Neural progenitor cell (in vitro differentiated cells): Measurements from ENCODE around the gene UBE2O. TPM values are rescaled to one million over a fixed set of nuclear protein-coding genes. Genes with fewer than 3 reads are reported as not detected.

Source experiments
- DNase-seq: peaks from one replicate; pipeline ENCODE4 v3.0.0-alpha.2; 2016; ENCODE audit warnings: low spot score
- H2AFZ ChIP-seq: fragments of 200-600 bp; sonication (generic); replicated peaks from 2 replicates; pipeline ENCODE4 v1.6.1; 2016; ENCODE audit warnings: antibody characterized with exemption
- H3F3A ChIP-seq: fragments of 200-600 bp; sonication (generic); 2 replicates; pipeline ENCODE4 v1.6.1; 2016; ENCODE audit warnings: antibody characterized with exemption, low read depth
- H3K27ac ChIP-seq: fragments of 200-600 bp; sonication (generic); 2 replicates; pipeline ENCODE4 v1.5.1; 2016; ENCODE audit warnings: mild to moderate bottlenecking
- H3K27me3 ChIP-seq: fragments of 200-600 bp; sonication (generic); 2 replicates; pipeline ENCODE4 v1.6.1; 2016; ENCODE audit warnings: mild to moderate bottlenecking, moderate library complexity
- H3K36me3 ChIP-seq: fragments of 200-600 bp; sonication (generic); 2 replicates; pipeline ENCODE4 v1.5.1; 2016
- H3K4me1 ChIP-seq: fragments of 200-600 bp; sonication (generic); 2 replicates; pipeline ENCODE4 v1.6.1; 2016; ENCODE audit warnings: mixed run types
- H3K4me2 ChIP-seq: fragments of 200-600 bp; sonication (generic); 2 replicates; pipeline ENCODE4 v1.6.1; 2016
- H3K4me3 ChIP-seq: fragments of 200-600 bp; sonication (generic); 2 replicates; pipeline ENCODE4 v1.5.1; 2016
- H3K79me2 ChIP-seq: fragments of 200-600 bp; sonication (generic); 2 replicates; pipeline ENCODE4 v1.6.1; 2016; ENCODE audit warnings: low read depth
- H3K9ac ChIP-seq: fragments of 200-600 bp; sonication (generic); 2 replicates; pipeline ENCODE4 v1.6.1; 2016
- H3K9me3 ChIP-seq: fragments of 200-600 bp; sonication (generic); 2 replicates; pipeline ENCODE4 v1.5.1; 2016; ENCODE audit warnings: low read depth
- H4K20me1 ChIP-seq: fragments of 200-600 bp; sonication (generic); 2 replicates; pipeline ENCODE4 v1.6.1; 2016; ENCODE audit warnings: low read depth
- H3K27ac Mint-ChIP-seq: 3 replicates; pipeline ENCODE4 v1.8.0; 2021; ENCODE audit warnings: mixed read lengths
- H3K27me3 Mint-ChIP-seq: 2 replicates; pipeline ENCODE4 v1.8.0; 2022; ENCODE audit warnings: low read depth, mild to moderate bottlenecking, inconsistent platforms, moderate library complexity, mixed read lengths; ENCODE audit not compliant: insufficient read depth
- H3K36me3 Mint-ChIP-seq: 3 replicates; pipeline ENCODE4 v1.8.0; 2021; ENCODE audit warnings: mixed read lengths
- H3K4me1 Mint-ChIP-seq: 3 replicates; pipeline ENCODE4 v1.8.0; 2021; ENCODE audit warnings: mixed read lengths
- H3K4me3 Mint-ChIP-seq: 3 replicates; pipeline ENCODE4 v1.8.0; 2021; ENCODE audit warnings: mild to moderate bottlenecking, moderate library complexity, mixed read lengths
- H3K9me3 Mint-ChIP-seq: 3 replicates; pipeline ENCODE4 v1.8.0; 2020; ENCODE audit warnings: mixed read lengths
- EZH2 ChIP-seq: fragments of 200-600 bp; sonication (generic); IDR thresholded peaks from 2 replicates; pipeline ENCODE4 v1.6.1; 2017; ENCODE audit warnings: antibody characterized with exemption, mild to moderate bottlenecking, moderate library complexity
- EZH2phosphoT487 ChIP-seq: fragments of 200-600 bp; sonication (generic); IDR thresholded peaks from 2 replicates; pipeline ENCODE4 v1.6.1; 2017; ENCODE audit warnings: antibody characterized with exemption
- total RNA-seq: library from RNA; depleted of rRNA; stranded (reverse); fragments of >200 nt; gene quantifications from 2 replicates; pipeline ENCODE4 v1.2.3, GENCODE V29; 2015; ENCODE audit warnings: low replicate concordance
- TF ChIP-seq, protein P1 (sequence below): fragments of 200-600 bp; sonication (generic); IDR thresholded peaks from 2 replicates; pipeline ENCODE4 v1.5.1; 2017; ENCODE audit warnings: antibody characterized with exemption, mild to moderate bottlenecking

UBE2O gene
- total RNA-seq, 1 donor from 2014 or later = 20.6 TPM

DNA sequence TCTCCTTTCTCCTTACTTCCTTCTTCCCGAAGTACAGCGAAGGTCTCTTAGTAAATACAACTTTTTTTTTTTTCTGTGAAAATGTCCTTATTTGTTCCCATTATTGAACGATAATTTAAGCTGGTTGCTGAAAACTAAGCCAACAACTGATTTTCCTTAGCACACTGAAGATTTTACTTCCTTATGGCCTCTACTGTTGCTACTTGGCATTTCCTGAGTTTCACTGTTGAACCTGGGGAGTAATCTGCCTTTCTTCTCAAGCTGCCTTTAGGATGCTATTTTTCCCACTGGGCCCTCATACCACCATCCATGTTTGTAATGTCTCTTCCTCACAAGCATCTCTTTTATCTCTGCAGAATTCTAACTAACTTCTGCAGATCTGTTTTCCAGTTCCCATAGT lies 26.1 kb downstream of the UBE2O start:
- H4K20me1 ChIP-seq = peaks cover 61% of the 10 kb centered on the region
- no peak overlapping the region for H3K9ac ChIP-seq

DNA sequence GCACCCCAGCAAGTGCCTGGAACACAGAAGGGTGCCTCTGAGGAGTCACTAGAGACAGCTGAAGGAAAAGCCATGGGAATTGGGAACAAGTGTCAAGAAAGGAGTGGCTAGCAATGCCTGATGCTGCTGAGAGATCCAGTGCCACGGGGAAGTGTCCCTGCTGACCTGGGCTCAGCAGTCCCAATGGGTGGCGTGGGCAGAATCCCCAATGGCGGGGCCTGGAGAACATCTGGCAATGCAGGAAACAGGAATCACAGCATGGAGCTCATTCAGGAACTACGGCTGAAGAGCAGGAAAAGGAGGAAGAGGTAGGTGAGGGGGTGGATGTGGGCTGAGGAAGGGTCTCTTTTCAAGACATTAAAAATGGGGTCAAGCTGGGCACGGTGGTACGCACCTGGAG lies 30.1 kb downstream of the UBE2O start:
- H3K9me3 ChIP-seq = no peaks in the 10 kb centered on the region
- Mint-ChIP-seq H3K27ac (no peak overlapping the region), H3K4me1 (peaks cover 10% of the 10 kb centered on the region), H3K36me3 (peaks cover 28% of the 10 kb centered on the region), H3K4me3 (no peak overlapping the region), H3K9me3 (peaks cover 10% of the 10 kb centered on the region), H3K27me3 (peaks cover 9% of the 10 kb centered on the region)
- H3K4me1 ChIP-seq = no peaks in the 10 kb centered on the region
- H3K27ac ChIP-seq = no peak overlapping the region
- no peaks in the 10 kb centered on the region for H3F3A ChIP-seq
- TF ChIP-seq EZH2phosphoT487 = no peak
- TF ChIP-seq EZH2 = no peak
- TF ChIP-seq, protein P1, sequence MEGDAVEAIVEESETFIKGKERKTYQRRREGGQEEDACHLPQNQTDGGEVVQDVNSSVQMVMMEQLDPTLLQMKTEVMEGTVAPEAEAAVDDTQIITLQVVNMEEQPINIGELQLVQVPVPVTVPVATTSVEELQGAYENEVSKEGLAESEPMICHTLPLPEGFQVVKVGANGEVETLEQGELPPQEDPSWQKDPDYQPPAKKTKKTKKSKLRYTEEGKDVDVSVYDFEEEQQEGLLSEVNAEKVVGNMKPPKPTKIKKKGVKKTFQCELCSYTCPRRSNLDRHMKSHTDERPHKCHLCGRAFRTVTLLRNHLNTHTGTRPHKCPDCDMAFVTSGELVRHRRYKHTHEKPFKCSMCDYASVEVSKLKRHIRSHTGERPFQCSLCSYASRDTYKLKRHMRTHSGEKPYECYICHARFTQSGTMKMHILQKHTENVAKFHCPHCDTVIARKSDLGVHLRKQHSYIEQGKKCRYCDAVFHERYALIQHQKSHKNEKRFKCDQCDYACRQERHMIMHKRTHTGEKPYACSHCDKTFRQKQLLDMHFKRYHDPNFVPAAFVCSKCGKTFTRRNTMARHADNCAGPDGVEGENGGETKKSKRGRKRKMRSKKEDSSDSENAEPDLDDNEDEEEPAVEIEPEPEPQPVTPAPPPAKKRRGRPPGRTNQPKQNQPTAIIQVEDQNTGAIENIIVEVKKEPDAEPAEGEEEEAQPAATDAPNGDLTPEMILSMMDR = no peak
- H2AFZ ChIP-seq = no peak overlapping the region
- no peak overlapping the region for H3K9ac ChIP-seq
- DNase-seq = no peak
- no peaks in the 10 kb centered on the region for H3K36me3 ChIP-seq
- H3K79me2 ChIP-seq = peaks cover 66% of the 10 kb centered on the region
- H4K20me1 ChIP-seq = peaks cover 53% of the 10 kb centered on the region
- no peak overlapping the region for H3K4me2 ChIP-seq
- H3K27me3 ChIP-seq = no peaks in the 10 kb centered on the region
- no peak overlapping the region for H3K4me3 ChIP-seq

More for the DNA sequence above, 26.1 kb downstream of the UBE2O start:
- Histone ChIP-seq H3K36me3 (no peaks in the 10 kb centered on the region), H3K9me3 (no peaks in the 10 kb centered on the region), H3K4me3 (no peak overlapping the region), H3K4me2 (no peak overlapping the region), H3K79me2 (peaks cover 63% of the 10 kb centered on the region), H3K27ac (no peak overlapping the region), H3F3A (peaks cover 3% of the 10 kb centered on the region), H3K27me3 (no peaks in the 10 kb centered on the region), H2AFZ (no peak overlapping the region), H3K4me1 (peaks cover 11% of the 10 kb centered on the region)
- H3K27me3 Mint-ChIP-seq = peaks cover 4% of the 10 kb centered on the region
- peaks cover 12% of the 10 kb centered on the region for H3K9me3 Mint-ChIP-seq
- DNase-seq = no peak
- peaks cover 17% of the 10 kb centered on the region for H3K36me3 Mint-ChIP-seq
- H3K4me3 Mint-ChIP-seq = no peak overlapping the region
- no peak overlapping the region for H3K27ac Mint-ChIP-seq
- no peak for TF ChIP-seq EZH2
- TF ChIP-seq, protein P1 = no peak
- TF ChIP-seq EZH2phosphoT487 = no peak
- peaks cover 10% of the 10 kb centered on the region for H3K4me1 Mint-ChIP-seq

DNA sequence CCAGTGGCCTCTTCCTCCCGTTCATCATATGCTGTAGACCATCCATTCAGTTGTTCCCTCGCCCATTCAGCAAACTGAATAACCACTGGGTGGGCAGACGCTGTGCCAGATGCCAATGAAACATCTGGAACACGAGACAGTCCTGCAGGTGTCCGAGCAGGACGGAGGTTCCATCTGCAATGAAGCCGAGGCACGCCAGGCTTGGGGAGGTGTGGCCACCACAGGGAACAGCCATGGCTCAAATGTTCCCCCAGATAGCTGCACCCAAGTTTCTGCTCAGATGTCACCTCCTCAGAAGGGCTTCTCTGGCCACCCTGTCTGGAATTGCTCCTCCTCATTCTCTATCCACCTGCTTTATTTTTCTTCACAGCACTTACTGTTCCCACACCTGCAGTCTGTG lies 30.5 kb downstream of the UBE2O start:
- no peak for DNase-seq
- Histone ChIP-seq H3K4me3 (no peak overlapping the region), H3K4me1 (no peaks in the 10 kb centered on the region), H3K27ac (no peak overlapping the region), H3K9ac (no peak overlapping the region), H3K4me2 (no peak overlapping the region), H3K36me3 (no peaks in the 10 kb centered on the region), H3K79me2 (peaks cover 67% of the 10 kb centered on the region), H4K20me1 (peaks cover 50% of the 10 kb centered on the region), H3K9me3 (no peaks in the 10 kb centered on the region), H3F3A (no peaks in the 10 kb centered on the region), H2AFZ (no peak overlapping the region), H3K27me3 (no peaks in the 10 kb centered on the region)
- TF ChIP-seq EZH2phosphoT487 (no peak), EZH2 (no peak)
- TF ChIP-seq, protein P1 = no peak
- Mint-ChIP-seq H3K27me3 (peaks cover 9% of the 10 kb centered on the region), H3K27ac (no peak overlapping the region), H3K9me3 (peaks cover 10% of the 10 kb centered on the region), H3K4me3 (no peak overlapping the region), H3K36me3 (peaks cover 32% of the 10 kb centered on the region), H3K4me1 (peaks cover 10% of the 10 kb centered on the region)

DNA sequence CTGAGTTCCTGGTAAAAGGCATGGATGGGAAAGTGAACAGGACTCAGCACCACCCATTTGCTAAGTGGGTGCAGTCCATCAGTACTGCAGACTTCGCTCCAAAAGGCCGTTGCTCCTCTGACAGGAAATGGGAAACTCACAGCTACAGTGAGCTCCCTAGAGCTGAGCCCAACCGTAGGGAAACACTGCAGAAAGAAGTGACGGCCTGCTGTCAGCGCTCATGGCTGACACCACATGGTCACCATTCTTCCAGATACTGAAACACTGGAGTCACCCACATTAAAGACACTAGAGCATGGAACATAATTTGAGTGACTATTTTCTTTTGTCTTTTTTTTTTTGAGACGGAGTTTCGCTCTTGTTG lies 31.9 kb downstream of the UBE2O start:
- peaks cover 10% of the 10 kb centered on the region for H3K4me1 Mint-ChIP-seq
- no peak overlapping the region for H3K27ac Mint-ChIP-seq
- Histone ChIP-seq H3K9ac (no peak overlapping the region), H3K4me2 (no peak overlapping the region), H3K79me2 (peaks cover 60% of the 10 kb centered on the region), H3K9me3 (no peaks in the 10 kb centered on the region), H4K20me1 (peaks cover 59% of the 10 kb centered on the region), H3K27ac (no peak overlapping the region), H3K27me3 (no peaks in the 10 kb centered on the region), H3K4me1 (no peaks in the 10 kb centered on the region), H3F3A (no peaks in the 10 kb centered on the region), H3K36me3 (no peaks in the 10 kb centered on the region), H2AFZ (no peak overlapping the region), H3K4me3 (no peak overlapping the region)
- no peak for DNase-seq
- TF ChIP-seq EZH2 (no peak), EZH2phosphoT487 (no peak)
- TF ChIP-seq, protein P1 = no peak
- peaks cover 31% of the 10 kb centered on the region for H3K36me3 Mint-ChIP-seq
- H3K4me3 Mint-ChIP-seq = no peak overlapping the region
- peaks cover 5% of the 10 kb centered on the region for H3K9me3 Mint-ChIP-seq
- peaks cover 9% of the 10 kb centered on the region for H3K27me3 Mint-ChIP-seq
